Tibial artery (tissue), 4 donors: Measurements from ENCODE around the gene CTNNA3.

Experiments
- DNase-seq, 2 donors: peaks; one replicate each; pipeline ENCODE4 v3.0.0-alpha.2; 2019
- H3K27ac ChIP-seq, 2 donors: fragments of 200-600 bp; sonication (generic) in 1 of 2; 1 replicate in 1 of 2; 2 replicates in 1 of 2; pipeline ENCODE4 v1.5.1; 2018 to 2019; ENCODE audit warnings: mild to moderate bottlenecking in 1 of 2
- H3K27me3 ChIP-seq, 2 donors: fragments of 200-600 bp; sonication (generic) in 1 of 2; one replicate each; pipeline versions ENCODE4 v1.5.1 to v1.6.0; 2016 to 2019
- H3K36me3 ChIP-seq, 3 donors: fragments of 200-600 bp; sonication (generic) in 2 of 3; one replicate each; pipeline ENCODE4 v1.5.1; 2016 to 2019; ENCODE audit warnings: mild to moderate bottlenecking in 2 of 3
- H3K4me1 ChIP-seq, 4 donors: fragments of 200-600 bp; sonication (generic) in 2 of 4; 1 replicate in 3 of 4; 2 replicates in 1 of 4; pipeline ENCODE4 v1.5.1; 2016 to 2019
- H3K4me3 ChIP-seq, 2 donors: fragments of 200-600 bp; sonication (generic) in 1 of 2; 1 replicate in 1 of 2; 2 replicates in 1 of 2; pipeline ENCODE4 v1.5.1; 2018 to 2019; ENCODE audit warnings: mild to moderate bottlenecking in 2 of 2
- H3K9me3 ChIP-seq, 3 donors: fragments of 200-600 bp; sonication (generic) in 1 of 3; one replicate each; pipeline ENCODE4 v1.5.1; 2016 to 2019
- intact Hi-C: fragments of 100-400 bp; cut with DNase I; formaldehyde crosslinking; loops from one replicate; pipeline ENCODE4 v1.15.0; 2023; ENCODE audit warnings: low total_unique reads
- TF ChIP-seq, protein P1 (sequence below), 2 experiments: fragments of 200-600 bp in 1 of 2; fragments of 450-650 bp in 1 of 2; IDR thresholded peaks; one replicate each; pipeline ENCODE4 v1.5.1; 2017 to 2019; ENCODE audit warnings: antibody characterized with exemption in 2 of 2, mild to moderate bottlenecking in 1 of 2, moderate library complexity in 1 of 2

Gene CTNNA3

GRCh38 chr10:66880292-66880691, 815.7 kb downstream of the CTNNA3 start:
- Histone ChIP-seq H3K36me3 (no peaks in the 10 kb centered on the region), H3K9me3 (no peaks in the 10 kb centered on the region), H3K27ac (no peak overlapping the region), H3K4me3 (no peak overlapping the region), H3K27me3 (no peaks in the 10 kb centered on the region), H3K4me1 (no peaks in the 10 kb centered on the region)
- TF ChIP-seq, protein P1, sequence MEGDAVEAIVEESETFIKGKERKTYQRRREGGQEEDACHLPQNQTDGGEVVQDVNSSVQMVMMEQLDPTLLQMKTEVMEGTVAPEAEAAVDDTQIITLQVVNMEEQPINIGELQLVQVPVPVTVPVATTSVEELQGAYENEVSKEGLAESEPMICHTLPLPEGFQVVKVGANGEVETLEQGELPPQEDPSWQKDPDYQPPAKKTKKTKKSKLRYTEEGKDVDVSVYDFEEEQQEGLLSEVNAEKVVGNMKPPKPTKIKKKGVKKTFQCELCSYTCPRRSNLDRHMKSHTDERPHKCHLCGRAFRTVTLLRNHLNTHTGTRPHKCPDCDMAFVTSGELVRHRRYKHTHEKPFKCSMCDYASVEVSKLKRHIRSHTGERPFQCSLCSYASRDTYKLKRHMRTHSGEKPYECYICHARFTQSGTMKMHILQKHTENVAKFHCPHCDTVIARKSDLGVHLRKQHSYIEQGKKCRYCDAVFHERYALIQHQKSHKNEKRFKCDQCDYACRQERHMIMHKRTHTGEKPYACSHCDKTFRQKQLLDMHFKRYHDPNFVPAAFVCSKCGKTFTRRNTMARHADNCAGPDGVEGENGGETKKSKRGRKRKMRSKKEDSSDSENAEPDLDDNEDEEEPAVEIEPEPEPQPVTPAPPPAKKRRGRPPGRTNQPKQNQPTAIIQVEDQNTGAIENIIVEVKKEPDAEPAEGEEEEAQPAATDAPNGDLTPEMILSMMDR (IDR thresholded peaks at IDR 0.05), result no peak
- intact Hi-C loops, result no loop called here
- no peak for DNase-seq

DNA sequence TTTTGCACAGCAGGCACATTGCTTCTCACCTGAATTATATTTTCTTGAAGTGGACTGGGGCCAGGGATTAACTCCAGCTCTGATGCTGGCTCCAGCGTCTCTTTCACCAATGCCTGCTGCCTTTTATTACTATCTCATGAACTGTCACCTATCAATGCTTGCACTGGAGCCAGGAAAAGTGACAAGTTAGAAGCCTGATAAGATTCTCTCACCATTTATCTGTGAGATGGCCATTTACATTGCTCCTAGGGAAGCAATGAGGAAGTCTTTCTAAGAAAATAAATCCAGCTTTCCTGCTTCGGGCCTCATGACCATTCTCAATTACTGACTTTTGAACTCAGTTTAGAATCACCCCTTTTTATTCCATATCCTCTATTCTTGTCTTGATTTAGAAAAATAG, 818.6 kb downstream of the CTNNA3 start:
- no peaks in the 10 kb centered on the region for H3K4me1 ChIP-seq
- TF ChIP-seq, protein P1 (IDR thresholded peaks at IDR 0.05), result no peak
- H3K4me3 ChIP-seq, result no peak overlapping the region
- intact Hi-C loops, result no loop called here
- DNase-seq, result no peak
- no peaks in the 10 kb centered on the region for H3K27me3 ChIP-seq
- H3K9me3 ChIP-seq, result no peaks in the 10 kb centered on the region
- H3K36me3 ChIP-seq, result no peaks in the 10 kb centered on the region
- no peak overlapping the region for H3K27ac ChIP-seq

DNA sequence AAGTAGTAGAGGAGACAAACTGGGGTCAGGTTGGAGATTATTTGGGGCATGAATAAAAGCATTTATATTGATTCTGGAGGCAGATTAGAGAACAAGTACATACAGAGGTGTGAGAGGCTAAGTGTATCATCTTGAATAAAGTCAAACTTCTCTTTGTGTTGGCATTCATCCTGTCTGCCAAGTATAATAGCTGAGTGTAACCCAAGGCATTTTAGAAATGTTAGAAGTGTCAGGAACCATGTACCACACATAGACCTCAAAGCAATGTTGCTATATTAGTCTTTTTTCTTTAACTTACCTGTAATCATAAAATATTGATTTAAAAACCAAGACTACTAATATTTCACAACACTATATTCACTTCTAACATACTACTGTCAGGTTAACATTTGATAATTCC, 826.4 kb downstream of the CTNNA3 start:
- Histone ChIP-seq H3K27me3 (no peaks in the 10 kb centered on the region), H3K4me3 (no peak overlapping the region), H3K36me3 (no peaks in the 10 kb centered on the region), H3K27ac (no peak overlapping the region), H3K9me3 (no peaks in the 10 kb centered on the region), H3K4me1 (no peaks in the 10 kb centered on the region)
- DNase-seq, result no peak
- intact Hi-C loops, result no loop called here
- TF ChIP-seq, protein P1 (IDR thresholded peaks at IDR 0.05), result no peak

GRCh38 chr10:66862687-66863258, 833.2 kb downstream of the CTNNA3 start:
- Histone ChIP-seq H3K27me3 (no peaks in the 10 kb centered on the region), H3K4me3 (no peak overlapping the region), H3K27ac (no peak overlapping the region), H3K4me1 (no peaks in the 10 kb centered on the region), H3K9me3 (no peaks in the 10 kb centered on the region), H3K36me3 (no peaks in the 10 kb centered on the region)
- DNase-seq, result no peak
- TF ChIP-seq, protein P1 (IDR thresholded peaks at IDR 0.05), result no peak
- intact Hi-C loops, result no loop called here

DNA sequence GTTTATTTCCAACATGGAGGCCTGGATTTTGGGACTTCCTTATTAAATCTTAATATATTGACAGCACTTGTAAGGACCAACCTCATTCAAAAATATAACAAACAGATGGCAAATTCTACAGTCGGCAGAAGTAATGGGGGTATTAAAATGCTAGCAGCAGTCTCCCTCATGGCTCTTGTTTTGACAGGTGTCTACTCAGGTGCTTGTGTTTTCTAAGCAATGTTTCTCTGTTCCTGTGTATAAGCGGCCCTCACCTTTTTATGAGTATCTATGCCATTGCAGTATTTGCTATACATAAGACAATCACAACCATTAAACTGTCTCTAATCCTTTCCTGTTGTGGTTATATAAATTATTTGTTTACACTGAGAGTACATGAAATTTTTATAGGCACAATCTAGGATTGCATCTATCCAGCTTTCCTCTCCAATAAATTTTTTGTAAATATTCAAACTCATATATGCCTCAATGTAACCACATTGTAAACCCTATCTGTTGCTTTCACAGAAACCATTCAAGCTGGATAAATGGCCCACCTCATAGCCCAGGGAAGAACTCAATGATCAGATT, 835.5 kb downstream of the CTNNA3 start:
- Histone ChIP-seq H3K36me3 (no peaks in the 10 kb centered on the region), H3K4me3 (no peak overlapping the region), H3K4me1 (no peaks in the 10 kb centered on the region), H3K27ac (no peak overlapping the region), H3K27me3 (no peaks in the 10 kb centered on the region), H3K9me3 (no peaks in the 10 kb centered on the region)
- no peak for DNase-seq
- TF ChIP-seq, protein P1 (IDR thresholded peaks at IDR 0.05), result no peak
- intact Hi-C loops, result no loop called here

GRCh38 chr10:66852811-66853210, 843.2 kb downstream of the CTNNA3 start:
- intact Hi-C loops, result no loop called here
- Histone ChIP-seq H3K27me3 (no peaks in the 10 kb centered on the region), H3K36me3 (no peaks in the 10 kb centered on the region), H3K9me3 (no peaks in the 10 kb centered on the region), H3K4me3 (no peak overlapping the region), H3K27ac (no peak overlapping the region), H3K4me1 (no peaks in the 10 kb centered on the region)
- TF ChIP-seq, protein P1 (IDR thresholded peaks at IDR 0.05), result no peak
- DNase-seq, result no peak
